Natural killer cell (primary cell): ENCODE measurements around the gene ACTN4. TPM values are rescaled to one million over a fixed set of nuclear protein-coding genes. Genes with fewer than 3 reads are reported as not detected.
A peak's percentile ranks its signal among the peaks of the same experiment; 100 is the strongest.

Experiments
- ATAC-seq, 3 donors: fragments of 150-1000 bp in 2 of 3; fragments of 200-7000 bp in 1 of 3; cut with Tn5 transposase; 1 replicate in 1 of 3; 2 replicates in 2 of 3; pipeline ENCODE4 v1.10.0; 2021; ENCODE audit warnings: mild to moderate bottlenecking in 2 of 3, moderate library complexity in 2 of 3
- DNase-seq, 2 donors: peaks; one replicate each; pipeline versions ENCODE4 v3.0.0 to v3.0.0-alpha.2; 2013 to 2021; ENCODE audit warnings: mixed read lengths in 1 of 2
- H3K27ac ChIP-seq: one replicate; pipeline ENCODE4 v1.5.1; 2013; ENCODE audit warnings: mild to moderate bottlenecking, low read length
- H3K27me3 ChIP-seq: one replicate; pipeline ENCODE4 v1.6.1; 2013; ENCODE audit warnings: low read length; ENCODE audit not compliant: control insufficient read depth, insufficient read depth
- H3K36me3 ChIP-seq: one replicate; pipeline ENCODE4 v1.6.1; 2013; ENCODE audit warnings: low read length; ENCODE audit not compliant: control insufficient read depth, insufficient read depth
- H3K4me1 ChIP-seq: one replicate; pipeline ENCODE4 v1.6.1; 2013; ENCODE audit warnings: low read length; ENCODE audit not compliant: control insufficient read depth, insufficient read depth
- H3K4me3 ChIP-seq: one replicate; pipeline ENCODE4 v1.5.1; 2013; ENCODE audit warnings: low read length
- H3K9me3 ChIP-seq: one replicate; pipeline ENCODE4 v1.6.1; 2013; ENCODE audit warnings: low read length; ENCODE audit not compliant: control insufficient read depth, insufficient read depth
- H3K27ac Mint-ChIP-seq, 2 donors: one replicate each; pipeline ENCODE4 v1.8.0; 2022; ENCODE audit warnings: mild to moderate bottlenecking in 2 of 2, mixed read lengths in 2 of 2, moderate library complexity in 1 of 2
- H3K27me3 Mint-ChIP-seq, 2 donors: one replicate each; pipeline ENCODE4 v1.8.0; 2022; ENCODE audit warnings: low read depth in 2 of 2, mixed read lengths in 2 of 2
- H3K36me3 Mint-ChIP-seq: one replicate; pipeline ENCODE4 v1.8.0; 2022; ENCODE audit warnings: mixed read lengths
- H3K4me1 Mint-ChIP-seq, 2 donors: one replicate each; pipeline ENCODE4 v1.8.0; 2022; ENCODE audit warnings: mixed read lengths in 2 of 2
- H3K4me3 Mint-ChIP-seq: one replicate; pipeline ENCODE4 v1.8.0; 2022; ENCODE audit warnings: mild to moderate bottlenecking, moderate library complexity, mixed read lengths
- H3K9me3 Mint-ChIP-seq, 2 donors: one replicate each; pipeline ENCODE4 v1.8.0; 2022; ENCODE audit warnings: mixed read lengths in 2 of 2
- CTCF ChIP-seq: fragments of 200-600 bp; IDR thresholded peaks from one replicate; pipeline ENCODE4 v1.8.0; 2022; ENCODE audit warnings: antibody characterized with exemption
- WGBS: methylation state at CpG from one replicate; pipeline ENCODE4 v1.1.7; 2013; ENCODE audit warnings: missing lambda C conversion rate; ENCODE audit not compliant: insufficient coverage; 5-methylcytosine and 5-hydroxymethylcytosine counted together
- intact Hi-C: fragments of 100-400 bp; cut with micrococcal nuclease; formaldehyde crosslinking; loops from one replicate; pipeline ENCODE4 v1.14.2; 2022
- total RNA-seq, 4 donors: library from RNA; stranded (reverse); fragments of 120-200 nt in 1 of 4; gene quantifications; one replicate each; pipeline versions ENCODE4 v1.2.3 to v1.2.4, GENCODE V29; 2013 to 2022

Gene ACTN4
- total RNA-seq, 3 donors from 2014 or later (not counting 1 experiment from before 2014, with no cell fraction given): 443 to 595 (median 541) TPM

GRCh38 chr19:38695317-38695683 lies 47.9 kb downstream of the ACTN4 start:
- no peak overlapping the region for H3K4me3 ChIP-seq
- WGBS: 31% methylated on average over 9 of the region's 9 CpGs
- peaks cover 90 to 93% of the 10 kb centered on the region in 2 donors for H3K4me1 Mint-ChIP-seq

GRCh38 chr19:38695832-38696728 lies 48.6 kb downstream of the ACTN4 start:
- Mint-ChIP-seq H3K27me3 (no peaks in the 10 kb centered on the region), H3K27ac (peak overlapping the region; percentile 89 to 93), H3K9me3 (no peaks in the 10 kb centered on the region), H3K4me1 (peaks cover 83 to 87% of the 10 kb centered on the region in 2 donors), H3K36me3 (no peaks in the 10 kb centered on the region), H3K4me3 (peak overlapping the region; percentile 75)
- Histone ChIP-seq H3K4me3 (no peak overlapping the region), H3K27me3 (no peaks in the 10 kb centered on the region), H3K27ac (peak overlapping the region; percentile 81), H3K4me1 (peaks cover 90% of the 10 kb centered on the region), H3K36me3 (peaks cover 22% of the 10 kb centered on the region), H3K9me3 (no peaks in the 10 kb centered on the region)
- intact Hi-C loops: loop anchor here (5.0 kb wide), 1 partner anchor 36 kb away; no protein-coding TSS in a partner anchor
- TF ChIP-seq CTCF: no peak
- 89% methylated on average over 15 of the region's 22 CpGs for WGBS
- DNase-seq: no peak
- no peak for ATAC-seq

More at GRCh38 chr19:38695317-38695683, 47.9 kb downstream of the ACTN4 start:
- Histone ChIP-seq H3K36me3 (peaks cover 18% of the 10 kb centered on the region), H3K9me3 (no peaks in the 10 kb centered on the region), H3K4me1 (peaks cover 98% of the 10 kb centered on the region), H3K27me3 (no peaks in the 10 kb centered on the region), H3K27ac (peak overlapping the region; percentile 81)
- H3K27me3 Mint-ChIP-seq: no peaks in the 10 kb centered on the region
- H3K9me3 Mint-ChIP-seq: no peaks in the 10 kb centered on the region
- ATAC-seq (no peak), DNase-seq (no peak)
- no peaks in the 10 kb centered on the region for H3K36me3 Mint-ChIP-seq
- intact Hi-C loops: loop anchor here (5.0 kb wide), 1 partner anchor 37 kb away; no protein-coding TSS in a partner anchor
- peak overlapping the region; percentile 89 to 93 for H3K27ac Mint-ChIP-seq
- TF ChIP-seq CTCF: no peak
- H3K4me3 Mint-ChIP-seq: peak overlapping the region; percentile 75

GRCh38 chr19:38696729-38697055 lies 49.2 kb downstream of the ACTN4 start:
- no peaks in the 10 kb centered on the region for H3K36me3 Mint-ChIP-seq
- Histone ChIP-seq H3K4me1 (peaks cover 84% of the 10 kb centered on the region), H3K27me3 (no peaks in the 10 kb centered on the region), H3K36me3 (peaks cover 28% of the 10 kb centered on the region), H3K4me3 (no peak overlapping the region), H3K9me3 (no peaks in the 10 kb centered on the region), H3K27ac (peak overlapping the region; percentile 81)
- 94% methylated on average over 6 of the region's 6 CpGs for WGBS
- ATAC-seq: no peak
- H3K4me1 Mint-ChIP-seq: peaks cover 80 to 81% of the 10 kb centered on the region in 2 donors
- no peak for TF ChIP-seq CTCF
- H3K27me3 Mint-ChIP-seq: no peaks in the 10 kb centered on the region
- intact Hi-C loops: loop anchor here (5.0 kb wide), 1 partner anchor 36 kb away; no protein-coding TSS in a partner anchor
- DNase-seq: no peak
- H3K27ac Mint-ChIP-seq: peak overlapping the region; percentile 89 to 93
- H3K4me3 Mint-ChIP-seq: peak overlapping the region; percentile 70
- H3K9me3 Mint-ChIP-seq: no peaks in the 10 kb centered on the region
